Measurements from ENCODE around the gene SHMT2.

Gene SHMT2

DNA sequence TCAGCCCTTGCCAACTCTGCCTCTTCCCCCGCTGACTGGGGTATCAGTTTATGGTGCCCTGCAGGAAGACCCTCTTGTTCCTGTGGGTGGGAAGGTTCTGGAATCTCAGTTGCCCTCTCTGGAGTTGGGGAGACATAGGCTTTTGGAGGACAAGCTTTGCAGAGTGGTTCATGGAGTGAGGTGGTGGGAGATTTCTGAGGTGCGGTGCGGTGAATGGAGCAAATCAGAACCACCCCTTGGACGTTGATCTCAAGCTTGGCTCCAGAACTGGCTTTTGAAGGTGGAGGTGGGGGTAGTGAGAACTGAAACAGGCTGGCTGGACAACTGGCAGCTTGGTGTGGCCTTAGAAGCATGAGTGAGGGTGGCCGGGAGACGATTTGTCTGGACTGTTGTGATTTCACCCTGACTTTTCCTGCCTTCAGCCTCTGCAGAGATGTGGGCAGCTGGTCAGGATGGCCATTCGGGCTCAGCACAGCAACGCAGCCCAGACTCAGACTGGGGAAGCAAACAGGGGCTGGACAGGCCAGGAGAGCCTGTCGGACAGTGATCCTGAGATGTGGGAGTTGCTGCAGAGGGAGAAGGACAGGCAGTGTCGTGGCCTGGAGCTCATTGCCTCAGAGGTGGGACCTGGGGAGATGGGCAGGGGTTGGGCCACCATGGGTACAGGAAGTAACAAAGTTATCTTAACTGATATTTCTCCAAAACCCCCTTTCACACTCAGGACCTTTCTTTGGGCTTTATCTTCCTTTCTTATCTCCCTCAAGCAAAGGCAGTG, 1.1 kb downstream of the SHMT2 start:
- Histone ChIP-seq H3K4me1 (ENCODE audit: insufficient read depth, low read length) (peaks cover 16% of the 10 kb centered on the region), H3K27ac (ENCODE audit: low read depth, low read length) (peak overlapping the region; percentile 93), H3K27me3 (ENCODE audit: insufficient read depth, low read length) (peaks cover 44% of the 10 kb centered on the region), H3K36me3 (ENCODE audit: insufficient read depth, low read length) (peaks cover 40% of the 10 kb centered on the region), H3K4me3 (ENCODE audit: low read length) (peak overlapping the region; percentile 86), H3K9ac (ENCODE audit: low read depth, low read length) (peak overlapping the region; percentile 97), H3K9me3 (ENCODE audit: insufficient read depth, low read depth, low read length) (no peaks in the 10 kb centered on the region)
- WGBS, result 56% methylated on average over 10 of the region's 10 CpGs

DNA sequence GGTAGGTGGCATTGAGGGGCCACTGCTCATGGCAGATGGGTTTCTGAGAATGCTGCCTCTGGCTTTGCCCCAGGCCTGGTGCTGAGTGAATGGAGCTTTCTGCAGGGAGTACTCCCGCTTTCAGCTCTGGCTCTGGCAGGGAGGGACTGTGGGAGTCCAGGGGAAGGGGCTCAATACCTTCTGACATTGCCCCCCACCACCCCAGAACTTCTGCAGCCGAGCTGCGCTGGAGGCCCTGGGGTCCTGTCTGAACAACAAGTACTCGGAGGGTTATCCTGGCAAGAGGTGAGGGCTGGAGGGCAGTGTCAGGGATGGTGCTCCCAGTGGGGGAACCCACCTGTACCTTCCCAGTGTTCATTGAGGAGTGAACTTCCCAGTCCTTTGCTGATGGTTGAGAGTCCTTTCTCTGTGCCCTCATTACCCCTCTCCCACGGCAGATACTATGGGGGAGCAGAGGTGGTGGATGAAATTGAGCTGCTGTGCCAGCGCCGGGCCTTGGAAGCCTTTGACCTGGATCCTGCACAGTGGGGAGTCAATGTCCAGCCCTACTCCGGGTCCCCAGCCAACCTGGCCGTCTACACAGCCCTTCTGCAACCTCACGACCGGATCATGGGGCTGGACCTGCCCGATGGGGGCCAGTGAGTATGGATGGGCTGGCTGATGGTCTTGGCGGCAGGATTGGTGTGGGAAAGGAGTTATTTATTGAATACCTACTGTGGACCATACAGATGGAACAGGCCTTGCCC, 1.9 kb downstream of the SHMT2 start:
- no peak overlapping the region for H3K27ac ChIP-seq (ENCODE audit: low read depth, low read length)
- WGBS, result 92% methylated on average over 12 of the region's 13 CpGs
- peak overlapping the region; percentile 86; the same call in 1 of the 2 replicates for H3K4me3 ChIP-seq (ENCODE audit: low read length)
- no peaks in the 10 kb centered on the region for H3K9me3 ChIP-seq (ENCODE audit: insufficient read depth, low read depth, low read length)
- H3K9ac ChIP-seq (ENCODE audit: low read depth, low read length), result peak overlapping the region; percentile 97; the same call in 1 of the 2 replicates
- H3K4me1 ChIP-seq (ENCODE audit: insufficient read depth, low read length), result peaks cover 16% of the 10 kb centered on the region
- H3K27me3 ChIP-seq (ENCODE audit: insufficient read depth, low read length), result peaks cover 44% of the 10 kb centered on the region
- H3K36me3 ChIP-seq (ENCODE audit: insufficient read depth, low read length), result peaks cover 40% of the 10 kb centered on the region

DNA sequence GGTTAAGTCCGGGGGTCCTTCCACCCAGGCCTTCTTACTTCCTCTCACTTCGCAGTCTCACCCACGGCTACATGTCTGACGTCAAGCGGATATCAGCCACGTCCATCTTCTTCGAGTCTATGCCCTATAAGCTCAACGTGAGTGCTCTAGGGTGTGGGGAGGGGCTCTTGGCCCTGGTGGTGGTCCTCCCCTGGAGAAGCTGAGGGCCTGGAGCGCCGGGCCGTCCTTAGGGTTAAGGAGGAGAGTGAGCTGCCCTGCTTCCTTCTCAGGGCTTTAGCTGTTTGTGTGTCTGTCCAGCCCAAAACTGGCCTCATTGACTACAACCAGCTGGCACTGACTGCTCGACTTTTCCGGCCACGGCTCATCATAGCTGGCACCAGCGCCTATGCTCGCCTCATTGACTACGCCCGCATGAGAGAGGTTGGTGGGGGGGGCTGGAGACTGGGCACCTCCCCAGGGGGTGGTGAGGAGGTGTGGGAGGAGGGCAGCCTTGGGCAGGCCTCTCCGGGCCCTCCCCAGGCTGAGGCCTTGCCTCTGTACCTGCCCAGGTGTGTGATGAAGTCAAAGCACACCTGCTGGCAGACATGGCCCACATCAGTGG, 2.7 kb downstream of the SHMT2 start:
- Histone ChIP-seq H3K4me3 (ENCODE audit: low read length) (no peak overlapping the region), H3K9ac (ENCODE audit: low read depth, low read length) (no peak overlapping the region)

DNA sequence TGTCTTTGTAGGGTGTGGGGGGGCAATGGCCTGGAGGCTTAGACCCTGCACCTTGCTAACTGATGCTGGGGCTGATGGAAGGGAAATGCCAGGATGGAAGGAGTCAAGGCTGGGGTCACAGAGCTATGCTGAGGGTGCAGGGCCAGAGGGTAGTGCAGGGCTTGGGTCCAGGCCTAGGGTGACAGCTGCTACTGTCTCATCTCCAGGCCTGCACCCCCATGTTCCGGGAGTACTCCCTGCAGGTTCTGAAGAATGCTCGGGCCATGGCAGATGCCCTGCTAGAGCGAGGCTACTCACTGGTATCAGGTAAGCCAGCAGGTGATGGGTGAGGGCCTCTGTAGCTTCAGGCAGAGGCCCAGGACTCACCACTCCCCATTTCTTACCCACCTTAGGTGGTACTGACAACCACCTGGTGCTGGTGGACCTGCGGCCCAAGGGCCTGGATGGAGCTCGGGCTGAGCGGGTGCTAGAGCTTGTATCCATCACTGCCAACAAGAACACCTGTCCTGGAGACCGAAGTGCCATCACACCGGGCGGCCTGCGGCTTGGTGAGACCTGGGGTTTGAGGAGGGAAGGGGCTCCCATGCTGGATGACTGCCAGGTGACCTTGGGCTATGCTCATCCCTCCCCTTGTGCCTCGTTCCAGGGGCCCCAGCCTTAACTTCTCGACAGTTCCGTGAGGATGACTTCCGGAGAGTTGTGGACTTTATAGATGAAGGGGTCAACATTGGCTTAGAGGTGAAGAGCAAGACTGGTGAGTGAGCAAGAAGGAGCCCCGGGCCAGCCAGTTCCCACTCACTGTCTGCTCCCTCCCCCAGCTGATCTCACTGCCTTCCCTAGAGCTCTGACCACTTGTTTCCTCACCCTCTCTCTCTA, 4.1 kb downstream of the SHMT2 start:
- 93% methylated on average over 15 of the region's 15 CpGs for WGBS
- Histone ChIP-seq H3K27ac (ENCODE audit: low read depth, low read length) (no peak overlapping the region), H3K9me3 (ENCODE audit: insufficient read depth, low read depth, low read length) (no peaks in the 10 kb centered on the region), H3K4me3 (ENCODE audit: low read length) (no peak overlapping the region), H3K36me3 (ENCODE audit: insufficient read depth, low read length) (peaks cover 40% of the 10 kb centered on the region), H3K9ac (ENCODE audit: low read depth, low read length) (no peak overlapping the region), H3K27me3 (ENCODE audit: insufficient read depth, low read length) (peaks cover 46% of the 10 kb centered on the region), H3K4me1 (ENCODE audit: insufficient read depth, low read length) (peaks cover 14% of the 10 kb centered on the region)

More for the DNA sequence above, 2.7 kb downstream of the SHMT2 start:
- H3K27ac ChIP-seq (ENCODE audit: low read depth, low read length), result no peak overlapping the region
- H3K4me1 ChIP-seq (ENCODE audit: insufficient read depth, low read length), result peaks cover 14% of the 10 kb centered on the region
- peaks cover 44% of the 10 kb centered on the region for H3K27me3 ChIP-seq (ENCODE audit: insufficient read depth, low read length)
- H3K36me3 ChIP-seq (ENCODE audit: insufficient read depth, low read length), result peaks cover 40% of the 10 kb centered on the region
- WGBS, result 96% methylated on average over 19 of the region's 19 CpGs
- H3K9me3 ChIP-seq (ENCODE audit: insufficient read depth, low read depth, low read length), result no peaks in the 10 kb centered on the region

DNA sequence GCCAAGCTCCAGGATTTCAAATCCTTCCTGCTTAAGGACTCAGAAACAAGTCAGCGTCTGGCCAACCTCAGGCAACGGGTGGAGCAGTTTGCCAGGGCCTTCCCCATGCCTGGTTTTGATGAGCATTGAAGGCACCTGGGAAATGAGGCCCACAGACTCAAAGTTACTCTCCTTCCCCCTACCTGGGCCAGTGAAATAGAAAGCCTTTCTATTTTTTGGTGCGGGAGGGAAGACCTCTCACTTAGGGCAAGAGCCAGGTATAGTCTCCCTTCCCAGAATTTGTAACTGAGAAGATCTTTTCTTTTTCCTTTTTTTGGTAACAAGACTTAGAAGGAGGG, 4.7 kb downstream of the SHMT2 start:
- Histone ChIP-seq H3K4me3 (ENCODE audit: low read length) (no peak overlapping the region), H3K9ac (ENCODE audit: low read depth, low read length) (no peak overlapping the region), H3K4me1 (ENCODE audit: insufficient read depth, low read length) (peaks cover 14% of the 10 kb centered on the region), H3K27ac (ENCODE audit: low read depth, low read length) (no peak overlapping the region), H3K27me3 (ENCODE audit: insufficient read depth, low read length) (peaks cover 46% of the 10 kb centered on the region), H3K36me3 (ENCODE audit: insufficient read depth, low read length) (peaks cover 40% of the 10 kb centered on the region), H3K9me3 (ENCODE audit: insufficient read depth, low read depth, low read length) (no peaks in the 10 kb centered on the region)
- WGBS, result 89% methylated on average over 3 of the region's 3 CpGs

DNA sequence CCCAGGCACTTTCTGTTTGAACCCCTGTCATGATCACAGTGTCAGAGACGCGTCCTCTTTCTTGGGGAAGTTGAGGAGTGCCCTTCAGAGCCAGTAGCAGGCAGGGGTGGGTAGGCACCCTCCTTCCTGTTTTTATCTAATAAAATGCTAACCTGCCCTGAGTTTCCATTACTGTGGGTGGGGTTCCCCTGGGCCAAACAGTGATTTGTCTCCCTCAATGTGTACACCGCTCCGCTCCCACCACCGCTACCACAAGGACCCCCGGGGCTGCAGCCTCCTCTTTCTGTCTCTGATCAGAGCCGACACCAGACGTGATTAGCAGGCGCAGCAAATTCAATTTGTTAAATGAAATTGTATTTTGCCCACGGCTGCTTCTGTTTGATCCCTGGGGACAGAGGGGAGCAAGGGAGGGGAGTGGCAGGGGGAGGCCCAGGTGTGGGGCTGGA, 5.1 kb downstream of the SHMT2 start:
- no peak overlapping the region for H3K4me3 ChIP-seq (ENCODE audit: low read length)
- H3K9me3 ChIP-seq (ENCODE audit: insufficient read depth, low read depth, low read length), result no peaks in the 10 kb centered on the region
- H3K27ac ChIP-seq (ENCODE audit: low read depth, low read length), result no peak overlapping the region
- WGBS, result 91% methylated on average over 10 of the region's 10 CpGs
- H3K4me1 ChIP-seq (ENCODE audit: insufficient read depth, low read length), result peaks cover 14% of the 10 kb centered on the region
- H3K9ac ChIP-seq (ENCODE audit: low read depth, low read length), result no peak overlapping the region
- H3K36me3 ChIP-seq (ENCODE audit: insufficient read depth, low read length), result peaks cover 40% of the 10 kb centered on the region
- peaks cover 49% of the 10 kb centered on the region for H3K27me3 ChIP-seq (ENCODE audit: insufficient read depth, low read length)

DNA sequence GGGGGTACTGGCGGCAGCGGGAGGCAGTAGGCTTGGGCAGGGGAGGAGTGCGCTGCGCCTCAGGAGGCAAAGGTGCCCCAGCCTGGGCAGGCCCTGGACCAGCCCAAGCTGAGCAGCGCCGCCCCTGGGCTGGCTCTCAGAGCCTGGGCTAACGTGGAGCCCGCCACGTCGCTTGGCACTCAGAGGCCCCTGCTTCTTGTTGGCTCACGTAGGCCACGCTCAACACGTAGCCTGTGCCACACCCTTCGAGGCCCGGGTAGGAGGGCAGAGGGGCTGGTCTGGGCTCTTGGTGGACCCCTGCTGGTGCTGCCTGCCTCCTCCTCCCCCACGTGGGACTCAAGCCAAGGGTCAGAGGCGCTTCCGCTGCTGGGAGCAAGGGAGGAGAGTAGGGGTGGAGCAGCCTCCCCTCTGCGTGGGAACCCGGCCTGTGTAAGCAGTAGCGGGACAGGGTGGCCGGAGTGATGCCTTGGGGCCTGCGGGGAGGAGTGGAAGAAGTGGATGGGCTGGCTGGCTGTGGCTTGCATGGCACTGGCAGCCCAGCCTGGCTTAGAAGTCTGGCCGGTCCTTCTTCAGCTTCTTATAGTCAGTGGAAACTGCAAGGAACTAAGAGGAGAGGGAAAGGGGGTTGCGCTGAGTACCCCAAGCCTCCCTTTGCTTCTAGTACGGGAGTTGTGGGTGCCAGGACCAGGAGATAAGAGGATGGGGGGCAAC, 5.7 kb downstream of the SHMT2 start:
- Histone ChIP-seq H3K27me3 (ENCODE audit: insufficient read depth, low read length) (peaks cover 55% of the 10 kb centered on the region), H3K27ac (ENCODE audit: low read depth, low read length) (no peak overlapping the region), H3K4me3 (ENCODE audit: low read length) (no peak overlapping the region), H3K36me3 (ENCODE audit: insufficient read depth, low read length) (peaks cover 40% of the 10 kb centered on the region), H3K9me3 (ENCODE audit: insufficient read depth, low read depth, low read length) (no peaks in the 10 kb centered on the region), H3K4me1 (ENCODE audit: insufficient read depth, low read length) (peaks cover 14% of the 10 kb centered on the region), H3K9ac (ENCODE audit: low read depth, low read length) (no peak overlapping the region)
- 61% methylated on average over 26 of the region's 26 CpGs for WGBS

DNA sequence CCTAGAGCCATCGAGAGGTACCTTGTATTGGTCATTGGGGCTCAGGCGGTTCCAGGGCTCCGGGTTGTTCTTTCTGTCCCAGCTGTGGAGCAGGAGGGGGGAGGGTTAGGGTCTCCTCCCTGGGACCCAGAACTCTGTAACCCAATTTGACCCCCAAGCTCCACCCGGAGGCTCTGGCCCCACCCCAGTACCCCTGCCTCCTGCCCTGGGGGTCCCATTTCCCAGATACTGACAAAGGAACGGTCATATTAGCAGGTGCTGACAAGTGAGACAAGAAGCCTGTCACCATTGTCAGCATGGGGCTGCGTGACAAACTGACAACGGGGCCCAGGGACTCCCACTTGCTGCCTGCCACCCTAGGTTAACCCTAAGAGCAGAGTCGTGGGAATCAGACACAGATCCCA, 6.2 kb downstream of the SHMT2 start:
- no peak overlapping the region for H3K9ac ChIP-seq (ENCODE audit: low read depth, low read length)
- peaks cover 39% of the 10 kb centered on the region for H3K36me3 ChIP-seq (ENCODE audit: insufficient read depth, low read length)
- H3K4me3 ChIP-seq (ENCODE audit: low read length), result no peak overlapping the region
- no peaks in the 10 kb centered on the region for H3K9me3 ChIP-seq (ENCODE audit: insufficient read depth, low read depth, low read length)
- WGBS, result 74% methylated on average over 8 of the region's 8 CpGs
- peaks cover 60% of the 10 kb centered on the region for H3K27me3 ChIP-seq (ENCODE audit: insufficient read depth, low read length)
- no peak overlapping the region for H3K27ac ChIP-seq (ENCODE audit: low read depth, low read length)
- peaks cover 12% of the 10 kb centered on the region for H3K4me1 ChIP-seq (ENCODE audit: insufficient read depth, low read length)

DNA sequence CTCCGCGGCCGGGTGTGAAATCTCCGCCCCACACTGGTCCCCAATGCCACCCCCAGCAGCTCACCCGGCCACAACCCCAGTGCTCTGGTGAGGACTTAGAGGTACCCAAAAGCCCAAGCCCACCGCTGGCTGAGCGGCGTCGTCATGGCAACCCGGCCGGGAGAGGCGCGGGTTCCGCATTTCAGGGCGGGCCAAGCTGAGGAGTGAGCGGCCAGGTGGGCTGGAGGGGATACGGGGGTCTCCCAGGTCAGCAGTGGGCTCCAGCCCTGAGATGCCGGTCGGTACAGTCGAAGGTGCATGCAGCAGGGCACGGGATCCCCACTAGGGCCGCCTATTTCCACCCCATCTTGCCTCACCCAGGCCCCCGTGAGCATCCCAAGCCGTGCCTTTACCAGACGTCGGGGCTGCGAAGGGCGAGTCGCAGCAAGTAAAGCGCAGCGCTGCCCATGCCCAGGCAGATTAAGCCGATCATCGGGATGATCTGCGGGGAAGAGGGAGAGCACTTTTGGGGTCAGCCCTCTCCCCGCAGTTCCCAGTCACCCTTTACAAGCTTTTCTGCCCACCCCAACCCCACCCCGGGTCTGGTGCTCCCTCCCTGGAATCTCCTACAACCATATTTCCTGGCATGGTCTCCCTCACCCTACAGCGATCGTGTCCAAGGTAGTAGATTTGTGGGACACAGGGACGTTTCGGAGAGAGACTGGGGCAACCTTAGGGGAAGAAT, 6.9 kb downstream of the SHMT2 start:
- Histone ChIP-seq H3K27ac (ENCODE audit: low read depth, low read length) (no peak overlapping the region), H3K4me3 (ENCODE audit: low read length) (peak overlapping the region; percentile 8; the same call in 1 of the 2 replicates), H3K9me3 (ENCODE audit: insufficient read depth, low read depth, low read length) (no peaks in the 10 kb centered on the region), H3K36me3 (ENCODE audit: insufficient read depth, low read length) (peaks cover 33% of the 10 kb centered on the region), H3K9ac (ENCODE audit: low read depth, low read length) (no peak overlapping the region), H3K4me1 (ENCODE audit: insufficient read depth, low read length) (peaks cover 13% of the 10 kb centered on the region), H3K27me3 (ENCODE audit: insufficient read depth, low read length) (peaks cover 67% of the 10 kb centered on the region)
- 40% methylated on average over 40 of the region's 40 CpGs for WGBS

All from HUES64 (cell line).